Heart left ventricle (tissue), 13 donors: ENCODE measurements around the gene DRAM2.

ENCODE experiments used
- POLR2A ChIP-seq, 2 donors: fragments of 450-650 bp; IDR thresholded peaks; one replicate each; pipeline ENCODE4 v1.6.1; 2017; ENCODE audit warnings: antibody characterized with exemption in 2 of 2, mild to moderate bottlenecking in 2 of 2, moderate library complexity in 2 of 2
- TF ChIP-seq, protein P1 (sequence below), 12 donors: fragments of 200-600 bp; sonication (generic) in 4 of 12; IDR thresholded peaks; one replicate each; pipeline versions ENCODE4 v1.5.0 to v1.8.0; 2018 to 2022; ENCODE audit warnings: antibody characterized with exemption in 12 of 12, mild to moderate bottlenecking in 5 of 12
- donor health status: ischemic (EF 13 %, LVEDD 7.1; RV severe dilation, severe dysfunction).
- donor health status: DM: no; HTN: yes; CAD: no.
- donor health status: DM: no; HTN: no; CAD: no.
- donor health status: ischemic (EF 25% LVEDD 6.9; RV normal size, moderate dysfunction).
- donor health status: ischemic (EF 25% LVEDD 5.7; RV mildly dilated, moderate dysfunction).
- donor health status: ischemic (EF 35%, LVEDD 5.7; RV mildly dilated, moderate dysfunction).
- donor health status: nonischemic (EF 11% LVEDD 7.7; RV severe dilation, severe dysfunction).
- donor health status: DM: yes; HTN: yes; CAD: no.
- donor health status: PGD.
- donor health status: ischemic (EF 29% LVEDD 5.4; RV normal size, mild dysfunction).
- donor health status: nonischemic (EF 23%, LVEDD 6.1; RV moderate dilation, normal function).

DNA sequence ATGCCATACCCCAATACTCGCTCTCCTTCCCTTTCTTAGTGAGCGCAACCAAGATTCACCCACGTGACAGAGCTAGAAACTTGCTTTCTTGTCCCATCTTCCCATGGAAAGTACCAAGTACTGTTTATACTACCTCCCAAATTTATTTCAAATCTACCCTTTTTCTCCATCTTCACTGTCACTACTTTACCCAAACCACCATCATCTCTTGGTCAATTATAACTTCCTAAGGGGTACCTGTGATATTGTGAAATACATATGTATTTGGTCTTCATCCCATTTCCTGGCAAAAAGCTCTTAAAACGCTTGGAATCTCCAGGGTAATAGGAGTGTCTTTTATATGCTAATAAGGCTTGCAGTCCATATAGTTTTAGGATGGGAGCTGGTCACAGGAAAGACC lies 8.2 kb downstream of the DRAM2 start:
- TF ChIP-seq, protein P1, sequence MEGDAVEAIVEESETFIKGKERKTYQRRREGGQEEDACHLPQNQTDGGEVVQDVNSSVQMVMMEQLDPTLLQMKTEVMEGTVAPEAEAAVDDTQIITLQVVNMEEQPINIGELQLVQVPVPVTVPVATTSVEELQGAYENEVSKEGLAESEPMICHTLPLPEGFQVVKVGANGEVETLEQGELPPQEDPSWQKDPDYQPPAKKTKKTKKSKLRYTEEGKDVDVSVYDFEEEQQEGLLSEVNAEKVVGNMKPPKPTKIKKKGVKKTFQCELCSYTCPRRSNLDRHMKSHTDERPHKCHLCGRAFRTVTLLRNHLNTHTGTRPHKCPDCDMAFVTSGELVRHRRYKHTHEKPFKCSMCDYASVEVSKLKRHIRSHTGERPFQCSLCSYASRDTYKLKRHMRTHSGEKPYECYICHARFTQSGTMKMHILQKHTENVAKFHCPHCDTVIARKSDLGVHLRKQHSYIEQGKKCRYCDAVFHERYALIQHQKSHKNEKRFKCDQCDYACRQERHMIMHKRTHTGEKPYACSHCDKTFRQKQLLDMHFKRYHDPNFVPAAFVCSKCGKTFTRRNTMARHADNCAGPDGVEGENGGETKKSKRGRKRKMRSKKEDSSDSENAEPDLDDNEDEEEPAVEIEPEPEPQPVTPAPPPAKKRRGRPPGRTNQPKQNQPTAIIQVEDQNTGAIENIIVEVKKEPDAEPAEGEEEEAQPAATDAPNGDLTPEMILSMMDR (IDR thresholded peaks at IDR 0.05), result no peak
- no peak for TF ChIP-seq POLR2A (IDR thresholded peaks at IDR 0.05)
